ENCODE measurements around the gene IQSEC3. TPM values are rescaled to one million over a fixed set of nuclear protein-coding genes. Genes with fewer than 3 reads are reported as not detected.

IQSEC3 gene
- total RNA-seq, 1 donor from 2014 or later, result 1.1 TPM

DNA sequence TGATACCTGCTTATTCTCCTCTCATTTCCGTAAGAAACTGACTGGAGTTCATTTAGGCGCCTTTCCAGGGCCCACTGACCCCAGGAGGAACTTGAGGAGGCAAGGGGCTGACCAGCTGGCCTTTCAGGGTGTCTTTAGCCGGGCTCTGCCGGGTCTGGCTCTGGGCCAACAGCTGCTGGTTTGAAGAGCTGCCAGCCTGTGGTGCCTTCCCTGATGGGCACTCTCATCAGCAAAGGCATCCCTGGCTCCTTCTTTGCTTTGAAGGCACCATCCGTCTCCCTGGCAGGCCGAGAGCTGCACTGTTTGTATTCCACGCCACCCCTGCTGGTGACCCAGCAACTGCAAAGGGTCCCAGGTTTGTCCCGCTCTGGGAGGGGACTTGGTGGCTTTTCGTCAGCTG lies 42.0 kb downstream of the IQSEC3 start:
- Mint-ChIP-seq H3K4me1 (peaks cover 35% of the 10 kb centered on the region), H3K27me3 (ENCODE audit: low read depth) (no peaks in the 10 kb centered on the region), H3K27ac (ENCODE audit: unreplicated experiment) (no peak overlapping the region), H3K36me3 (ENCODE audit: low read depth) (no peaks in the 10 kb centered on the region), H3K9me3 (no peaks in the 10 kb centered on the region), H3K4me3 (no peak overlapping the region)
- no peak for DNase-seq (ENCODE audit: low read depth, low spot score)
- TF ChIP-seq, protein P1, sequence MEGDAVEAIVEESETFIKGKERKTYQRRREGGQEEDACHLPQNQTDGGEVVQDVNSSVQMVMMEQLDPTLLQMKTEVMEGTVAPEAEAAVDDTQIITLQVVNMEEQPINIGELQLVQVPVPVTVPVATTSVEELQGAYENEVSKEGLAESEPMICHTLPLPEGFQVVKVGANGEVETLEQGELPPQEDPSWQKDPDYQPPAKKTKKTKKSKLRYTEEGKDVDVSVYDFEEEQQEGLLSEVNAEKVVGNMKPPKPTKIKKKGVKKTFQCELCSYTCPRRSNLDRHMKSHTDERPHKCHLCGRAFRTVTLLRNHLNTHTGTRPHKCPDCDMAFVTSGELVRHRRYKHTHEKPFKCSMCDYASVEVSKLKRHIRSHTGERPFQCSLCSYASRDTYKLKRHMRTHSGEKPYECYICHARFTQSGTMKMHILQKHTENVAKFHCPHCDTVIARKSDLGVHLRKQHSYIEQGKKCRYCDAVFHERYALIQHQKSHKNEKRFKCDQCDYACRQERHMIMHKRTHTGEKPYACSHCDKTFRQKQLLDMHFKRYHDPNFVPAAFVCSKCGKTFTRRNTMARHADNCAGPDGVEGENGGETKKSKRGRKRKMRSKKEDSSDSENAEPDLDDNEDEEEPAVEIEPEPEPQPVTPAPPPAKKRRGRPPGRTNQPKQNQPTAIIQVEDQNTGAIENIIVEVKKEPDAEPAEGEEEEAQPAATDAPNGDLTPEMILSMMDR (conservative IDR thresholded peaks at IDR 0.05), result no peak

DNA sequence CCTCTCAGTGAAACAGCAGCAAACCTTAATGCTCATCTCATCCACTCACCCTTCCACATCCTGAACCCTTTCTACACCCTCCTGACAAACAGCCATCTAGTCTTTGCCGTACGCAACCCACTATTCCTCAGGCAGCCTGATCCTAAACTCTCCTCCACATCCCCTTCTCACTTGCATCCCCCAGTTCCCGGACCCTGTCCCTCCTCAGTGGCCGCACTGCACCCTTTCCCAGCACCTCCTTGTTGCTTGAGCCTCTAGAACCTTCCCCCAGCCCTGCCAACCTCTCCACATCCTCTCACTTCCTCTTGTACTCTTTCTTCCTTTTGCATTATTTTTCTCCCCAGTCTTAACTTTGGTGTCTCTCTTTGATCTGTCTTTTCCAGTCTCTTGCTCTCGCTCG lies 42.9 kb downstream of the IQSEC3 start:
- Mint-ChIP-seq H3K36me3 (ENCODE audit: low read depth) (no peaks in the 10 kb centered on the region), H3K27me3 (ENCODE audit: low read depth) (no peaks in the 10 kb centered on the region), H3K4me1 (peaks cover 31% of the 10 kb centered on the region), H3K4me3 (no peak overlapping the region), H3K27ac (ENCODE audit: unreplicated experiment) (no peak overlapping the region), H3K9me3 (no peaks in the 10 kb centered on the region)
- no peak for DNase-seq (ENCODE audit: low read depth, low spot score)
- TF ChIP-seq, protein P1 (conservative IDR thresholded peaks at IDR 0.05), result no peak

DNA sequence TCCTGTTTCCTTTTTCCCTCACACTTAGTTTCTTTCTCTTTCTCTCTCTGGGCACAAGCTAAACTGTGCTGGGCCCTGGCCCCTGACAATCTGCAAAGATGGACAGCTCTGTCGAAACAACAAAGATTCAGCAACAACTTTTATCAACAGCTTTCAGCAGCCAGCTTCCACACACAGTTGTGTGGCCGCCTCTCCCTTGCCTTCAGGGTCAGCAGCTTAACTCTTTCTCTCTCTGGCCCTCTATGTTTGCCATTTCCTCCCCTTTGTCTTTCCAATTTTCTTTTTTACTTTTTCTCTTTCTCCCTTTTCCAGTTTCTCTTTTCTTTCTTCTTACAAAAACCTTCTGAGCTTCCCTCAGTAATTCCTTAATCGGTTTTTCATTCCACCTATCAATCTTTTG lies 43.3 kb downstream of the IQSEC3 start:
- no peak overlapping the region for H3K4me3 Mint-ChIP-seq

DNA sequence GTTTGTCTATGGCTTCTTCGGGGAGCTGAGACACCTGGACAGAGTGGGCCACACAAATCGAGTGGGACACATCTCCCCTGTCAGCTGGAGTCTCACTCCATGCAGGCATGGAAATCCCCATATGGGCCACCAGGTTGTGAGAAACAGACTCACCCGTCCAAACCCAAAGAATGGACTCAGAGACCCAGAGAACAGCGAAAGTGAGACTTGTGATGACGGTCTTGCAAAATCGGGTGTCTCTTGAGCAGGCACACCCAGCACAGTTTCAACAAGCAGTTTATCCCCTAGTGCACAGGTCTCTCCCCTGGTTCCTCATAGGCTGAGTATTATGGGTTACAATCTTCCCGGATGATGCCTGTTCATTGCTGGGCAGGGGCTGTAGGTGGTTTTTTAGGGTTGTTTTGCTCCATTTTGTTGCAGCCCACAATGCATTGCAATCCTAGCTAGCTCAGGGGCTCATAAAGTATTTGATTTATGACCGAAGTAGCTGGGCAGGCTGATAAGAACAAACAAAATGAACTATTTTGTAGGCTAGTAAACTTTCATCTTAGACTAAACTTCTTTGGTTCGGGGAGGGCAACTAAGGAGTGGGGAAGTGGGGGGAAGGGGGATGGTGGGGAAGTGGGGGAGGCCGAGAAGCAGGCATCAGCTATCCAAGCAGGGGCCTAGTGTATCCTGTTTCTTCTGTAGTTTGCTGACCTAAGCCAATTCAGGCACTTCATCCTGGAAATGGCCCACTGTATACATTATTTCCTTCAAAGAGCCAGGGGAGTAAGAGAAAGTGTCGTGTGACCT lies 45.3 kb downstream of the IQSEC3 start:
- Mint-ChIP-seq H3K36me3 (ENCODE audit: low read depth) (no peaks in the 10 kb centered on the region), H3K9me3 (no peaks in the 10 kb centered on the region), H3K27ac (ENCODE audit: unreplicated experiment) (no peak overlapping the region), H3K27me3 (ENCODE audit: low read depth) (peaks cover under 1% of the 10 kb centered on the region), H3K4me3 (no peak overlapping the region), H3K4me1 (peaks cover 18% of the 10 kb centered on the region)
- TF ChIP-seq, protein P1 (conservative IDR thresholded peaks at IDR 0.05), result no peak
- no peak for DNase-seq (ENCODE audit: low read depth, low spot score)

More for the DNA sequence above, 43.3 kb downstream of the IQSEC3 start:
- DNase-seq (ENCODE audit: low read depth, low spot score), result no peak
- Mint-ChIP-seq H3K9me3 (no peaks in the 10 kb centered on the region), H3K36me3 (ENCODE audit: low read depth) (no peaks in the 10 kb centered on the region), H3K27ac (ENCODE audit: unreplicated experiment) (no peak overlapping the region), H3K4me1 (peaks cover 31% of the 10 kb centered on the region), H3K27me3 (ENCODE audit: low read depth) (no peaks in the 10 kb centered on the region)
- TF ChIP-seq, protein P1 (conservative IDR thresholded peaks at IDR 0.05), result no peak

DNA sequence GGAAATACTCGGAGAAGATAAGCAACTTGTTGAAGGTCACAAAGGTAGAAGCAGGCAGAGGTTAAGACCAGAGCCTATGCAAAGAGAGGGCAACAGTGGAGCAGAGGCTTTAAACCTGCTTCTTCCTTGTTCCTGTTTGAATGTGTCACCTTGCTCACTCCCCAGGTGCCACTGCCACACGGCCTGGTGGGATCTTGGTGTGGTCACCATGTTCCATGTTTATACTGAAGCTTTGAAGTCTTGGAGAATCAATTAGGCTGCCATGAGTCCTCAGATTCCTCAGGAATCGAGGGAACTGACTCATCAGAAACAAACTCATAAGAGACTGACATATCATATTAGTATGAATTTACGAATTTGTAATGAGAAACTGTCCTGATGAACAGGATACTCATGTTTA lies 46.8 kb downstream of the IQSEC3 start:
- TF ChIP-seq, protein P1 (conservative IDR thresholded peaks at IDR 0.05), result no peak
- DNase-seq (ENCODE audit: low read depth, low spot score), result no peak
- no peaks in the 10 kb centered on the region for H3K36me3 Mint-ChIP-seq (ENCODE audit: low read depth)
- H3K27me3 Mint-ChIP-seq (ENCODE audit: low read depth), result peaks cover 3% of the 10 kb centered on the region
- no peak overlapping the region for H3K4me3 Mint-ChIP-seq
- H3K27ac Mint-ChIP-seq (ENCODE audit: unreplicated experiment), result no peak overlapping the region
- peaks cover 16% of the 10 kb centered on the region for H3K4me1 Mint-ChIP-seq
- no peaks in the 10 kb centered on the region for H3K9me3 Mint-ChIP-seq
